H1 (cell line): ENCODE data around the gene CNNM2. TPM values are rescaled to one million over a fixed set of nuclear protein-coding genes. Genes with fewer than 3 reads are reported as not detected.

Experiments used
- CTCF ChIA-PET: fragments of 300-600 bp; sonication (Branson Sonifier 250); formaldehyde crosslinking; loops from one replicate; lab custom pipeline; 2021; ENCODE audit not compliant: partially characterized antibody; lab: Charles Lee
- POLR2A ChIA-PET: fragments of 300-600 bp; sonication (Branson Sonifier 250); formaldehyde crosslinking; loops from one replicate; lab custom pipeline; 2021; ENCODE audit warnings: inconsistent platforms; ENCODE audit not compliant: partially characterized antibody; lab: Charles Lee
- DNase-seq, 2 experiments: peaks; one replicate each; pipeline versions ENCODE4 v3.0.0 to v3.0.0-alpha.2; 2010 to 2022; ENCODE audit warnings: low spot score in 2 of 2, low read depth in 1 of 2, mixed read lengths in 1 of 2
- FAIRE-seq: peaks from 2 replicates; lab custom pipeline; 2011; peaks lifted over from hg19 to GRCh38; lab: Jason Lieb, UNC
- H2AFZ ChIP-seq: 2 replicates; pipeline ENCODE4 v1.8.1; 2012; ENCODE audit warnings: low read length, inconsistent platforms
- H2AK5ac ChIP-seq: 2 replicates; pipeline ENCODE4 v1.6.1; 2013; ENCODE audit warnings: low read depth, low read length
- H2BK120ac ChIP-seq: replicated peaks from 2 replicates; pipeline ENCODE3; 2013; ENCODE audit warnings: low read depth, low read length, inconsistent platforms
- H2BK12ac ChIP-seq: 2 replicates; pipeline ENCODE4 v1.6.1; 2013; ENCODE audit warnings: low read depth, low read length
- H2BK15ac ChIP-seq: 2 replicates; pipeline ENCODE4 v1.6.1; 2013; ENCODE audit warnings: low read length
- H2BK20ac ChIP-seq: 2 replicates; pipeline ENCODE4 v1.6.1; 2013; ENCODE audit warnings: low read length
- H2BK5ac ChIP-seq: 2 replicates; pipeline ENCODE4 v1.6.1; 2013; ENCODE audit warnings: low read depth, low read length
- H3K14ac ChIP-seq: 2 replicates; pipeline ENCODE4 v1.6.1; 2013; ENCODE audit warnings: inconsistent platforms; ENCODE audit not compliant: insufficient read length
- H3K18ac ChIP-seq: 2 replicates; pipeline ENCODE4 v1.6.1; 2013; ENCODE audit warnings: low read length; ENCODE audit errors: extremely low read depth
- H3K23ac ChIP-seq: 2 replicates; pipeline ENCODE4 v1.6.1; 2013; ENCODE audit warnings: inconsistent platforms; ENCODE audit not compliant: insufficient read length
- H3K23me2 ChIP-seq: 2 replicates; pipeline ENCODE4 v1.6.1; 2013; ENCODE audit warnings: low read depth, low read length
- H3K27ac ChIP-seq: 2 replicates; pipeline ENCODE4 v1.6.1; 2011; ENCODE audit warnings: low read depth, low read length, inconsistent platforms
- H3K27me3 ChIP-seq, 4 experiments: replicated peaks in 1 of 4; 1 replicate in 1 of 4; 2 replicates in 3 of 4; pipeline versions ENCODE4 v1.6.1 to v1.8.1; 2011 to 2013; ENCODE audit warnings: low read length in 3 of 4, mild to moderate bottlenecking in 3 of 4, inconsistent platforms in 2 of 4, mixed read lengths in 2 of 4, moderate library complexity in 1 of 4; ENCODE audit not compliant: control insufficient read depth in 3 of 4, insufficient read depth in 3 of 4; ENCODE audit errors: extremely low read depth in 1 of 4
- H3K36me3 ChIP-seq, 4 experiments: 2 replicates each; pipeline versions ENCODE4 v1.6.1 to v1.8.1; 2011 to 2013; ENCODE audit warnings: mild to moderate bottlenecking in 4 of 4, low read length in 3 of 4, moderate library complexity in 2 of 4, control low read depth in 1 of 4, inconsistent platforms in 1 of 4; ENCODE audit not compliant: insufficient read depth in 4 of 4, control insufficient read depth in 2 of 4
- H3K4ac ChIP-seq: replicated peaks from 2 replicates; pipeline ENCODE3; 2013; ENCODE audit warnings: low read length, low read depth, mixed read lengths, inconsistent platforms; ENCODE audit not compliant: insufficient read length
- H3K4me1 ChIP-seq, 4 experiments: replicated peaks in 1 of 4; 1 replicate in 1 of 4; 2 replicates in 3 of 4; pipeline versions ENCODE4 v1.6.1 to v1.8.1; 2011 to 2013; ENCODE audit warnings: low read length in 3 of 4, inconsistent platforms in 2 of 4, mixed read lengths in 1 of 4; ENCODE audit not compliant: insufficient read depth in 4 of 4, control insufficient read depth in 3 of 4
- H3K4me2 ChIP-seq, 2 experiments: 2 replicates each; pipeline versions ENCODE4 v1.6.1 to v1.8.1; 2011 to 2013; ENCODE audit warnings: low read depth in 2 of 2, low read length in 2 of 2, control low read depth in 1 of 2, inconsistent platforms in 1 of 2, mild to moderate bottlenecking in 1 of 2; ENCODE audit not compliant: insufficient read depth in 1 of 2
- H3K4me3 ChIP-seq, 4 experiments: fragments of 200-600, 300-600 bp in 1 of 4; sonication (generic), shearing (Covaris generic), sonication (Bioruptor Twin) in 1 of 4; 2 replicates each; pipeline versions ENCODE4 v1.5.1 to v1.8.1; 2011 to 2016; ENCODE audit warnings: low read length in 4 of 4, low read depth in 3 of 4, control low read depth in 2 of 4, inconsistent platforms in 2 of 4, mild to moderate bottlenecking in 2 of 4, mixed read lengths in 1 of 4, moderate library complexity in 1 of 4; ENCODE audit not compliant: insufficient read depth in 2 of 4; ENCODE audit errors: extremely low read depth in 1 of 4
- H3K56ac ChIP-seq: replicated peaks from 2 replicates; pipeline ENCODE3; 2013; ENCODE audit warnings: low read depth, mild to moderate bottlenecking, mixed read lengths, low read length, inconsistent platforms; ENCODE audit not compliant: insufficient read length
- H3K79me1 ChIP-seq: 2 replicates; pipeline ENCODE4 v1.6.1; 2013; ENCODE audit warnings: low read depth, low read length, control low read depth
- H3K79me2 ChIP-seq, 2 experiments: 2 replicates each; pipeline versions ENCODE4 v1.6.1 to v1.8.1; 2012 to 2013; ENCODE audit warnings: low read length in 2 of 2, mild to moderate bottlenecking in 2 of 2, inconsistent platforms in 1 of 2; ENCODE audit not compliant: insufficient read depth in 2 of 2, control insufficient read depth in 1 of 2
- H3K9ac ChIP-seq, 4 experiments: replicated peaks in 1 of 4; 1 replicate in 1 of 4; 2 replicates in 3 of 4; pipeline versions ENCODE4 v1.6.1 to v1.8.1; 2011 to 2013; ENCODE audit warnings: low read depth in 3 of 4, low read length in 3 of 4, control low read depth in 2 of 4, mild to moderate bottlenecking in 2 of 4, moderate library complexity in 2 of 4, inconsistent platforms in 1 of 4; ENCODE audit errors: extremely low read depth in 1 of 4
- H3K9me3 ChIP-seq, 2 experiments: 2 replicates each; pipeline versions ENCODE4 v1.6.1 to v1.8.1; 2012 to 2013; ENCODE audit warnings: mild to moderate bottlenecking in 2 of 2, moderate library complexity in 2 of 2, control low read depth in 1 of 2, inconsistent platforms in 1 of 2, low read depth in 1 of 2, low read length in 1 of 2, mixed read lengths in 1 of 2; ENCODE audit not compliant: insufficient read depth in 2 of 2
- H4K20me1 ChIP-seq, 2 experiments: replicated peaks in 1 of 2; 2 replicates each; pipeline versions ENCODE3 to v1.8.1; 2011 to 2013; ENCODE audit warnings: inconsistent platforms in 2 of 2, low read length in 2 of 2, mild to moderate bottlenecking in 1 of 2; ENCODE audit not compliant: insufficient read depth in 2 of 2, control insufficient read depth in 1 of 2
- H4K5ac ChIP-seq: 2 replicates; pipeline ENCODE4 v1.6.1; 2013; ENCODE audit warnings: low read length, low read depth, mixed read lengths, inconsistent platforms; ENCODE audit not compliant: insufficient read length
- H4K8ac ChIP-seq: 2 replicates; pipeline ENCODE4 v1.8.0; 2013; ENCODE audit warnings: mild to moderate bottlenecking, moderate library complexity, low read length, inconsistent platforms; ENCODE audit not compliant: insufficient read depth; ENCODE audit errors: extremely low read depth
- H4K91ac ChIP-seq: replicated peaks from 2 replicates; pipeline ENCODE3; 2013; ENCODE audit warnings: low read length, mixed read lengths, inconsistent platforms; ENCODE audit not compliant: insufficient read length
- SP2 ChIP-seq: IDR thresholded peaks from 2 replicates; pipeline ENCODE4 v1.6.1; 2012; ENCODE audit warnings: mild to moderate bottlenecking, low read length, inconsistent platforms
- WGBS, 2 experiments: shearing (Covaris generic) in 1 of 2; methylation state at CpG; one replicate each; pipeline versions ENCODE4 v1.1.6 to v1.1.7; 2013 to 2015; ENCODE audit warnings: low lambda C conversion rate in 2 of 2, mixed read lengths in 2 of 2, inconsistent platforms in 1 of 2, low coverage in 1 of 2, missing lambda C conversion rate in 1 of 2; ENCODE audit not compliant: insufficient replicate concordance in 2 of 2, insufficient coverage in 1 of 2, insufficient read length in 1 of 2; ENCODE audit errors: extremely low coverage in 1 of 2, missing lambda C conversion rate in 1 of 2; 5-methylcytosine and 5-hydroxymethylcytosine counted together
- polyA plus RNA-seq, 7 experiments: library from polyadenylated mRNA; depleted of rRNA in 3 of 7; stranded (reverse) in 5 of 7; unstranded in 2 of 7; fragments of >200 nt in 5 of 7; fragments of 200-250 nt in 2 of 7; gene quantifications; 1 replicate in 5 of 7; 2 replicates in 1 of 7; 4 replicates in 1 of 7; pipeline versions ENCODE4 v1.2.1 to v1.2.3, GENCODE V29; 2011 to 2013; ENCODE audit warnings: missing spikeins in 2 of 7, mixed read lengths in 2 of 7
- total RNA-seq: library from RNA; stranded (reverse); fragmentation: NEBNext Ultra II Directional; extraction: Animal tissue kit (Norgen Biotek cat#: 25700); gene quantifications from 2 replicates; pipeline ENCODE4 v1.2.1, GENCODE V29; 2021

The CNNM2 gene
- total and polyA plus RNA-seq, 2 of the 8 experiments (the other 6 are each of a cell fraction or from before 2014, with no cell fraction given): 7.3 to 23.6 TPM

- no peaks in the 10 kb centered on the region for H3K9me3 ChIP-seq
- no peak overlapping the region for H3K4ac ChIP-seq
- POLR2A ChIA-PET: no interaction called here
- DNase-seq (peak in 1 of 2 experiments; percentile 57), FAIRE-seq (peak; percentile 24)
- H2BK20ac ChIP-seq: no peak overlapping the region
- H3K23me2 ChIP-seq: no peaks in the 10 kb centered on the region
- no peak overlapping the region for H3K4me3 ChIP-seq
- no peak overlapping the region for H3K56ac ChIP-seq
- no peak overlapping the region for H3K14ac ChIP-seq
- no peak overlapping the region for H3K23ac ChIP-seq
- H3K79me2 ChIP-seq: no peaks in the 10 kb centered on the region
- CTCF ChIA-PET: interaction anchor here (0.7 to 1.6 kb wide), 3 partner anchors 11 to 1549 kb away, joined by 3 to 5 read pairs (median 3); partner anchors contain the start of gene CNNM2
- no peaks in the 10 kb centered on the region for H3K79me1 ChIP-seq
- no peak overlapping the region for H4K91ac ChIP-seq
- H3K27me3 ChIP-seq: no peaks in the 10 kb centered on the region
- TF ChIP-seq SP2: no peak
- H2AK5ac ChIP-seq: no peak overlapping the region
- H2BK15ac ChIP-seq: no peak overlapping the region
- peaks cover 0 to 5% of the 10 kb centered on the region in 2 experiments for H4K20me1 ChIP-seq
- no peak overlapping the region for H3K18ac ChIP-seq
- H2BK12ac ChIP-seq: no peak overlapping the region; the same call in 1 of the 2 replicates
- peak overlapping the region; percentile 35 for H2BK5ac ChIP-seq
- 68% methylated on average over 5 of the region's 5 CpGs; no CpG with 5 or more reads in 1 of the 2 experiments for WGBS, 2 experiments
- no peak overlapping the region for H2AFZ ChIP-seq
- H3K9ac ChIP-seq: no peak overlapping the region
- no peak overlapping the region; the same call in 1 of the 2 replicates for H4K8ac ChIP-seq
- peaks cover 0 to 14% (median 9%) of the 10 kb centered on the region in 4 experiments; a peak in 5 of 7 replicates for H3K4me1 ChIP-seq
- H2BK120ac ChIP-seq: no peak overlapping the region
- no peak overlapping the region for H3K4me2 ChIP-seq
- H4K5ac ChIP-seq: no peak overlapping the region
- no peaks in the 10 kb centered on the region for H3K36me3 ChIP-seq
- H3K27ac ChIP-seq: no peak overlapping the region
Measured at GRCh38 chr10:103042129-103042528, 124.0 kb downstream of the CNNM2 start.
